Myometrial cell (primary cell): ENCODE measurements around the gene TMEM87A. TPM values are rescaled to one million over a fixed set of nuclear protein-coding genes. Genes with fewer than 3 reads are reported as not detected.

Experiments
- total RNA-seq: library from RNA; depleted of rRNA; stranded (reverse); fragments of >200 nt; gene quantifications from 2 replicates; pipeline ENCODE4 v1.2.3, GENCODE V29; 2015

The TMEM87A gene
- total RNA-seq = 54.1 and 61.7 TPM in 2 replicates

GRCh38 chr15:42272939-42273899 lies at the start of gene TMEM87A, which contains the start of gene GANC:
Gene TMEM87A, minus strand, starts transcription at chr15:42273433. Its CDS starts 35 bp downstream, at chr15:42273398.
Gene GANC, plus strand, starts transcription at chr15:42273201. Its CDS starts 1,281 bp downstream, at chr15:42274482.

GRCh38 chr15:42207674-42208579 lies 65.3 kb downstream of the TMEM87A start, which contains the start of gene VPS39:
Gene VPS39, minus strand, starts transcription at chr15:42208304. Its CDS starts 151 bp downstream, at chr15:42208153.

Other genes with a start within 250 kb of the TMEM87A start
- not detected in 2 replicates for gene PLA2G4D, start 178.9 kb downstream of the TMEM87A start, total RNA-seq
- gene PLA2G4F, start 116.8 kb downstream of the TMEM87A start, total RNA-seq = not detected in 2 replicates
- gene VPS39, start 65.1 kb downstream of the TMEM87A start, total RNA-seq = 32.9 and 36.7 TPM in 2 replicates
- gene GANC, start 232 bp downstream of the TMEM87A start, total RNA-seq = 13.8 and 18.6 TPM in 2 replicates
- gene CAPN3, start 86.1 kb upstream of the TMEM87A start, total RNA-seq = 0.35 and 2.9 TPM in 2 replicates
- gene ZNF106, start 217.7 kb upstream of the TMEM87A start, total RNA-seq = 28.0 and 35.8 TPM in 2 replicates
- gene SNAP23, start 222.2 kb upstream of the TMEM87A start, total RNA-seq = 58.0 and 68.3 TPM in 2 replicates